C4-2B (cell line): ENCODE results near the gene REEP3.

Source experiments
- H3K27ac ChIP-seq: fragments of 450-650 bp; 2 replicates; pipeline ENCODE4 v1.5.1; 2017
- ZFX ChIP-seq: fragments of 450-650 bp; IDR thresholded peaks from 2 replicates; pipeline ENCODE4 v1.6.1; 2017
- TF ChIP-seq, protein P1 (sequence below): fragments of 450-650 bp; conservative IDR thresholded peaks from 2 replicates; pipeline ENCODE4 v1.5.1; 2017; ENCODE audit warnings: mild to moderate bottlenecking

Gene REEP3

GRCh38 chr10:63562857-63563256 is 41.7 kb downstream of the REEP3 start:
- TF ChIP-seq, protein P1, sequence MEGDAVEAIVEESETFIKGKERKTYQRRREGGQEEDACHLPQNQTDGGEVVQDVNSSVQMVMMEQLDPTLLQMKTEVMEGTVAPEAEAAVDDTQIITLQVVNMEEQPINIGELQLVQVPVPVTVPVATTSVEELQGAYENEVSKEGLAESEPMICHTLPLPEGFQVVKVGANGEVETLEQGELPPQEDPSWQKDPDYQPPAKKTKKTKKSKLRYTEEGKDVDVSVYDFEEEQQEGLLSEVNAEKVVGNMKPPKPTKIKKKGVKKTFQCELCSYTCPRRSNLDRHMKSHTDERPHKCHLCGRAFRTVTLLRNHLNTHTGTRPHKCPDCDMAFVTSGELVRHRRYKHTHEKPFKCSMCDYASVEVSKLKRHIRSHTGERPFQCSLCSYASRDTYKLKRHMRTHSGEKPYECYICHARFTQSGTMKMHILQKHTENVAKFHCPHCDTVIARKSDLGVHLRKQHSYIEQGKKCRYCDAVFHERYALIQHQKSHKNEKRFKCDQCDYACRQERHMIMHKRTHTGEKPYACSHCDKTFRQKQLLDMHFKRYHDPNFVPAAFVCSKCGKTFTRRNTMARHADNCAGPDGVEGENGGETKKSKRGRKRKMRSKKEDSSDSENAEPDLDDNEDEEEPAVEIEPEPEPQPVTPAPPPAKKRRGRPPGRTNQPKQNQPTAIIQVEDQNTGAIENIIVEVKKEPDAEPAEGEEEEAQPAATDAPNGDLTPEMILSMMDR: no peak
- TF ChIP-seq ZFX: no peak
- peak overlapping the region; percentile 79; the same call in 1 of the 2 replicates for H3K27ac ChIP-seq

DNA sequence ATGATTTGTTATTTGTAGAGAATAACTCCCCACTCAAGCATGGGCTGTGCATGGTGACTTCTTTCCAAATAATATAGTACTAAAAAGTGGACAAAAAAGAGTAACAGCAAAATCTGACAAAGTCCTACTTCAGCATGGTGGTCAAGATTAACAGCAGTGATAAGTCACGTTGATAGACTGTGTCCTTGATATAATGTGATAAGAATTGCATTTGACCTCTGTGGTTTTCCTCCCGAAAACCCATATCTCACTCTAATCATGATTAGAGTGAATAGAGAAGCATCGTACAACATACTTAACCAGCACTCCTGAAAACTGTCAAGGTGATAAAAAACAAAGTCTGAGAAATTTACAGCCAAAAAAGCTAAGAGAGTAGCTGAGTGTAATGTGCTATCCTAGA is 42.4 kb downstream of the REEP3 start:
- TF ChIP-seq ZFX: no peak
- TF ChIP-seq, protein P1: no peak
- no peak overlapping the region for H3K27ac ChIP-seq

GRCh38 chr10:63564731-63565130 is 43.5 kb downstream of the REEP3 start:
- H3K27ac ChIP-seq: peak overlapping the region; percentile 45

GRCh38 chr10:63573068-63573697 is 52.0 kb downstream of the REEP3 start:
- no peak overlapping the region for H3K27ac ChIP-seq
- TF ChIP-seq ZFX: no peak
- TF ChIP-seq, protein P1: no peak

DNA sequence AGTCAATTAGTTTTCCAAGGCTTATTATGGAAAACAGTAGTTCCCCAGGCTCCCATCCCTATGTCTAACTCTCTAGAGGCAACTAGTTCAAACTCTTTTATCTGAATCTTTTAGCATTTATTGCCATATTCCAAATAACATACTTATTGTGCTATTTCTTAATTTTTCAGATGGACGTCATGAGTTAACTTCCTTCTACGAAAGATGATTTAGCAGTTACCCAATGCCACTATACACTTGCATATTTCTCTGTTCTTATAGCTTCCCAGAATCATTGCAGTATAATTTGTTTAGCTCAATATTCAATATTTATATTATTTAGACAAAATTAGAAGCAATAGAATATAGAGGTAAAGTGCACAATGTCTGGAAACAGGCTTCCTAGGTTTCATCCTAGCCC is 52.8 kb downstream of the REEP3 start:
- H3K27ac ChIP-seq: no peak overlapping the region
- TF ChIP-seq, protein P1: no peak
- TF ChIP-seq ZFX: no peak

DNA sequence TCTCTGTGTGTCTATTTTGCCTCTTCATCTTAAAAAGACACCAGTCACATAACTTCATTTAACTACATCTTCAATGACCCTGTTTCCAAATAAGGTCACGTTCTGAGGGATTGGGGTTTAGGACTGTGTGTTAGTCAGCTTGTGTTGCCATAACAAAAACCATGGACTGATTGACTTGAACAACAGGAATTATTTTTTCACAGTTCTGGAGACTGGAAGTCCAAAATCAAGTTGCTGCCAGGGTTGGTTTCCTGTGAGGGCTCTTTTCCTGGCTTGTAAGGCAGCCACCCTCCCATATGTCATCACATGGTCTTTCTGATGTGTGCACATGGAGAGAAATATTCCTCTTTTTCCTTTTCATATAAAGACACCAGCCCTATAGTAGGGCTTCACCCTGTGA is 55.3 kb downstream of the REEP3 start:
- no peak overlapping the region for H3K27ac ChIP-seq
- TF ChIP-seq ZFX: no peak
- TF ChIP-seq, protein P1: no peak

GRCh38 chr10:63578501-63578900 is 57.3 kb downstream of the REEP3 start:
- H3K27ac ChIP-seq: no peak overlapping the region
- TF ChIP-seq ZFX: no peak
- TF ChIP-seq, protein P1: no peak

- TF ChIP-seq, protein P1: no peak
- no peak for TF ChIP-seq ZFX
- H3K27ac ChIP-seq: no peak overlapping the region
Observed at GRCh38 chr10:63579371-63580014, 58.3 kb downstream of the REEP3 start.
